LNCaP clone FGC (cell line): ENCODE results near the gene COL6A3.
A peak's percentile ranks its signal among the peaks of the same experiment; 100 is the strongest.

Experiments
- DNase-seq: peaks from one replicate; pipeline ENCODE4 v3.0.0-alpha.2; 2011; ENCODE audit warnings: low read depth
- H3K4me3 ChIP-seq: 2 replicates; pipeline ENCODE4 v1.5.1; 2011; ENCODE audit warnings: mild to moderate bottlenecking, low read depth, low read length, control low read depth
- TF ChIP-seq, protein P1 (sequence below): IDR thresholded peaks from 2 replicates; pipeline ENCODE4 v1.5.1; 2012; ENCODE audit warnings: mild to moderate bottlenecking; ENCODE audit not compliant: control insufficient read depth, insufficient read depth; ENCODE audit errors: extremely low read depth

The COL6A3 gene

DNA sequence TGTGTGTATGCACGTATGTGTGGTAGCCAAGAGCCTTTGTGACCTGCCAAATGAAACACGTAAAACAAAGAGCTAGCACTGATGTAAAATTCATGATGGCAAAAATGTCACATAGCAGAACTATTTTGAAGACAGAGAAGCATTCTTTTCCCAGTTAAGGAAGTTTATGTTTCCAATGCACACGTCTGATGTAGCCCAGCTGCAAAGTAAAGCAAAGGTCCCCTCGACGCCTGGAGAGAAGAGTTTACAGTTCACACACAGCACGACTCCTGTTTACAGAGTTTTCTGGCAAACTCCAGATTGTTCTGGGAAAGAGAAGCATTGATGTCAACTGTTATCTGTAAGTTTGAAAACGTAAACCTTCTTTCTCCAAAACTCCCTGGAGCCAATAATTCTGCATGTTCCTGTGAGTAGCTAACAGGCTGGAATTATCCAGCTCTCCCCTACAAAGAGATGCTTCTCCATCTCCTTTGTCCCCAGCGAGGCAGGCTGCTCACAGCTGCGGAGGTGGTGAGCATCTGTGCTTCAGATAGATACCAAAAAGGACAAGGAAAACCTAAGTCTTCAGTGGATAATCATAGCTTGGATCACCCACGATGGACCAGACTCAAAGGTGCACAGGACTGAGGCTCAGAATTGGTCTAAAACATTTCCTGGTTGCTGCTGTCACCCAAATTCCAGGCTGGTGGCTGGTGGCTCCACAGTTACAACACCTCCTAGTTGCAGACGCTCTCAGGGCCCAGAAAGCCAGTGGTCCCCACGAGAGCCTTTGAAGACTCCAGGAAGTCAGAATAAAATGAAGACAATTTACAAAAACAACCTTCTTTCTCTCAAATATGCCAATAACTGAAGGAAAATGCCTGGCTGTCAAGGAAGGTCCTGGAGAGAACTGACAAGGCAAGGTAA, 87.4 kb downstream of the COL6A3 start:
- no peak overlapping the region for H3K4me3 ChIP-seq
- DNase-seq: no peak
- TF ChIP-seq, protein P1, sequence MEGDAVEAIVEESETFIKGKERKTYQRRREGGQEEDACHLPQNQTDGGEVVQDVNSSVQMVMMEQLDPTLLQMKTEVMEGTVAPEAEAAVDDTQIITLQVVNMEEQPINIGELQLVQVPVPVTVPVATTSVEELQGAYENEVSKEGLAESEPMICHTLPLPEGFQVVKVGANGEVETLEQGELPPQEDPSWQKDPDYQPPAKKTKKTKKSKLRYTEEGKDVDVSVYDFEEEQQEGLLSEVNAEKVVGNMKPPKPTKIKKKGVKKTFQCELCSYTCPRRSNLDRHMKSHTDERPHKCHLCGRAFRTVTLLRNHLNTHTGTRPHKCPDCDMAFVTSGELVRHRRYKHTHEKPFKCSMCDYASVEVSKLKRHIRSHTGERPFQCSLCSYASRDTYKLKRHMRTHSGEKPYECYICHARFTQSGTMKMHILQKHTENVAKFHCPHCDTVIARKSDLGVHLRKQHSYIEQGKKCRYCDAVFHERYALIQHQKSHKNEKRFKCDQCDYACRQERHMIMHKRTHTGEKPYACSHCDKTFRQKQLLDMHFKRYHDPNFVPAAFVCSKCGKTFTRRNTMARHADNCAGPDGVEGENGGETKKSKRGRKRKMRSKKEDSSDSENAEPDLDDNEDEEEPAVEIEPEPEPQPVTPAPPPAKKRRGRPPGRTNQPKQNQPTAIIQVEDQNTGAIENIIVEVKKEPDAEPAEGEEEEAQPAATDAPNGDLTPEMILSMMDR: no peak

DNA sequence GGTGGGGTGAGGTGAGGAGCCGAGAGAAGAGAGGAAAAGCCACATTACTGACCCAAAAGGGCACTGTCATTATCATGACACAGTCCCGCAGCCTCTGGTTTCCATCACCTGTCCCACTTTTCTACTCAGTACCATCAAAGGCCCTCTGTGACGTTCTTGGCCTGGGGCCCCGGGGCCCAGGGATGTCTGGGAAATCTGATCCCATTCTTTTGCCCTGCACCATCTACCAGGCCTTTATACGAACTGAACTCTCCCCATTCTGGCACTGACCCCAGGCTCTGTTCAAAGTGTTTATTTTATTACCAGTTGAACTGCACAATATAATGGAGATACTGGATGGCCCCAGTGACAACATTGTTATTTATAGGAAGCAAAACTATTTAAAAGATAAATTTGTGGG, 89.1 kb downstream of the COL6A3 start:
- peak; percentile 75 for DNase-seq
- TF ChIP-seq, protein P1: no peak
- H3K4me3 ChIP-seq: no peak overlapping the region

DNA sequence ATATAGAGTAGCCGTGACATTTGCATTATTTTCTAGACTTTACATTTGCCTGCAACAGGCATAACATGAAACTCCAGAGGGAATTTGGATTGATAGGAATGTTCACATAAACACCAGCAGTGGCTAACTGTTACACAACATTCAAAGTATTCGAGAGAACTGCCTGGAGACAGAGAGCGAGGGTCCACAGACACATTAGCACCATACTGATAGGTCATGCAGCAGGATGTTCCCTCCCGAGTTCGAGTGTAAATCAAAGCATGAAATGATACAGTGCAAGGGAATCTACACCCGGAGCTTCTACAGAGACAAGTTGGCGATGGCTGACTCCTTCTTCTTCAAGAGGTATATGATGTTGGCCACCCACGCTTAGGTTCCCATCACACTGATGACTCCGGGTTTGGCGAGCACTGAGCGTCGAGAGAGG, 89.5 kb downstream of the COL6A3 start:
- no peak for DNase-seq
- TF ChIP-seq, protein P1: no peak
- H3K4me3 ChIP-seq: no peak overlapping the region

DNA sequence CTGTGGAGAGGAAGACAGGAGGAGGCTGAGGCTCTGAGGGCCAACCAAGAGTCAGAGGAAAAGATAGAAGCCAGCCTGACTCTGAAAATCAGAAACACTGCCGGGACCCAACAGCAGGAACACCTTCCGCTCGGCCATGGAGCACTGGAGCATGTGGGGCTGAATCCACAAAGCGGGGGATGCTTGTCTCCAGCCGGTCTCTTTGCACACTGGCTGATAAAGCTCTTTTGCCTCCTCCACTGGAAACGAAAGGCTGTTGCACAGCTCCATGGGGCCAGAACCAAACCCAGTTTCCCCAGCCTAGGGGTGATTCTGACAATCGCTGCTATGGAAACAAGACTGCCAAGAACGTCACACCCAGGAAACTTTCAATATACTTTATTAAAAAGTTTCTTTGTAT, 90.3 kb downstream of the COL6A3 start:
- no peak overlapping the region for H3K4me3 ChIP-seq
- DNase-seq: no peak
- TF ChIP-seq, protein P1: no peak

DNA sequence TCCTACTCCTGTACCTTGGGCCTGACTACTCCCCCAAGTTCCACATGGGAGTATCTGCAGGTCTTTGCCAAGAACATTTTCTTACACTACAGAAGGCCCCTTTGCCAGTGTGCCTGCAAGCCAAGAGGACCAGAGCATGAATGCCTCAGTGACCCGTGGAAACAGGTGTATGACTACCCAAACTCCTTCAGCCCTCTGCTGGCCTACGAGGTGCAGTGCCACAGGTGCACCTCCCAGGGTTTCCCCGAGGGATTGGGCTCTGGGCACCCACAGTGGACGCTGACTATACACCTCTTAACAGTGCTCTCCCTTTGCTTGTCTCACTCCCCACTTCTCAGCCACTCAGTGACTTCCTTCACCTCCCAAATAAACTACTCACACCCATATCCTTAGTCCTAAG, 91.4 kb downstream of the COL6A3 start:
- TF ChIP-seq, protein P1: peak; percentile 40

DNA sequence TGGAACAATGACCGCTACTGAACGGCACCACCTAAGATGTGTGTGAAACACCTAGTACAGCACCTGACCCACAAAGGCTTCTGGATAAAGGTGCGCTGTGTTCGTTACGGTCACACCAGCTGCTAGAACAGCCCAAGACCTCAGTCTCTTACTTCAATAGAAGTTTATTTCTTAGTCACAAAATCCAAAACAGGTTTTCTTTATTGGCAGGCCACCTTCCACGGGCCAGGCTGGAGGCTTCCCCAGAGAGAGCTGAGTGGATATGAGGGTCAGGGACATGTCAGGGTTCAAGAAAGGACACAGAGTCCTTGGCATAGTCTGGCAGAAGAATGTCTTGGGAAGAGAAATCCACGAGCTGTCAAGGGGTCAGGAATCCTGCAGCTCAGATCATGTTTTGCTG, 92.2 kb downstream of the COL6A3 start:
- DNase-seq: no peak
- H3K4me3 ChIP-seq: no peak overlapping the region

More for the DNA sequence above, 91.4 kb downstream of the COL6A3 start:
- no peak for DNase-seq
- H3K4me3 ChIP-seq: no peak overlapping the region

More for the DNA sequence above, 92.2 kb downstream of the COL6A3 start:
- TF ChIP-seq, protein P1: no peak
